GM18499 (cell line): ENCODE data around the gene MRPL55.
A peak's percentile ranks its signal among the peaks of the same experiment; 100 is the strongest.

Source experiments
- ATAC-seq: cut with Tn5 transposase; IDR thresholded peaks from one replicate; pipeline ENCODE4 v1.9.1; 2021; ENCODE audit warnings: moderate number of reproducible peaks; ENCODE audit not compliant: insufficient read depth, unreplicated experiment

The MRPL55 gene

DNA sequence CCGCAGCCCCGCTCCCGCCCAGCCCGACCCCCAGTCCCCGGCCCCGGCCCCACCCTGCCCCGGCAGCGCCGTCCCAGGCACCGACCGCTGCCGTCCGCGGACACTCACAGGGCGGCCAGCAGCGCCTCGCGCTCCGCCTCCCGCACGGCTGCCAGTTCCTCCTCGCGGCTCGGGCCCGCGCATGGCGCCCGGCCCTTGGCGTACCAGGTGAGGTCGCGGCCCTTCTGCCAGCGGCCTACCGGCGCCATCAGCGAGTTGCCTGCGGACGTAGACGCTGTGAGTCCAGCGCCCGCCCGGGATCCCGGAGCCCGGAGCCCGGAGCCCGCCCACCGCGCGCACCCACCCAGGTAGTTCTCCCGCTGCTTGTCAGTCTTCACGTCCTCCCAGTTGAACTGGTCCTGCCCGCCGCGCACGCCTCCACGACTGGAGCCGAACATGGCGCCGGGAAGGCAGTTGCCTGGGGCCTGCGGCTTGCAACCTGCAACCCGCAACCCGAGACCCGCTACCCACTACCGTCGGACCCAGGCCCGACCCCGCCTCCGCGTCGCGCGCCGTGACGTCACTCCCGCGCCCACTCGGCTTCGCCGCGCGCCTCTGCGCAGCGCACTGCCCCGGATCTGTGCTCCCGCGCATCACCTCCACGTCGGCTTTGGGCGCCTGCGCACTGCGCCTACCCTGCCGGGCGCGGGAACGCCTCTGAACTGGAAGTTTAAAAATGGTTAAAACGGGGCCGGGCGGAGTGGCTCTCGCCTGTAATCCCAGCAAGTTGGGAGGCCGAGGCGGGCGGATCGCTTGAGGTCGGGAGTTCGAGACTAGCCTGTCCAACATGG, 6.1 kb downstream of the MRPL55 start, which contains the start of gene C1orf35:
Gene C1orf35, minus strand, starts transcription at position 535 of the 830 bp plus-strand sequence. Its CDS starts 98 bp downstream, at position 437.
- peak; percentile 37 for ATAC-seq

DNA sequence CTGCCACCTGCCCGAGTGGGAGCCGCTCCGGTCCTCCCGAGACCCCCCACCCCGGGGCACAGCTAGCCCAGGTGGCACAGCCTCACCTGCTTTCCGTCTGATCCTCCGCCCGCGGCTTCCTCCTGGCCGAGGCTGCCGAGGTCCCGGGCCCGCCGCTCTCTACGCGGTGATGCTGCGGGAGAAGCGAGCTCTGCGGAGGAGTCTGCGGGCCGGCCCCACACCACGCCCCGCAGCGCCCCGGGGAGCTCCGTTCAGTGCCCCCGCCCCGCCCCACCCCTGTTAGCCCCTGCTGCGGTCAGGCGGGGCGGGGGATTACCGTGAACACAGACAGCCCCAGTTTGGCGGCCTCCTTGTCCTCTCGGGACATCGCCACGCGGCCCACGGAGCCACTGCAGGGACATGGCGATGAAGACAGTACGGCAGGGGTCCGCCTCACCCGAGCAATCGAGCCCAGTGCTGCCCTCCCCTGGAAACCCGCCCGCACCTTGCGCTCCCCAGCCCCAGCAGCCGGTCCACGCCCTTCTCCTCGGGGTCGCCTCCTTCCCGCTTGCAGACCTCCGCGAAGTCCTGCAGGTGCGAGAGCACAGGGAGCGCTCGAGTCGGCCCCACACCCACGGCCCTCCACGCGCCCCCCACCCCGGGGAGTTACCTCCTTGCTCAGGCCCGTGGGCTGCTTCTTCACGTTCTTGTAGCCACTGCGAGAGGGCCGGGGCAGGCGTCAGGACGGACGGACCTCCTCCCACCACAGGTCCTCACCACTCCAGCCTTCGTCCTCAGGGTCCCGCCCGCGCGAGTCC, 6.9 kb downstream of the MRPL55 start:
- peak; percentile 11 for ATAC-seq

DNA sequence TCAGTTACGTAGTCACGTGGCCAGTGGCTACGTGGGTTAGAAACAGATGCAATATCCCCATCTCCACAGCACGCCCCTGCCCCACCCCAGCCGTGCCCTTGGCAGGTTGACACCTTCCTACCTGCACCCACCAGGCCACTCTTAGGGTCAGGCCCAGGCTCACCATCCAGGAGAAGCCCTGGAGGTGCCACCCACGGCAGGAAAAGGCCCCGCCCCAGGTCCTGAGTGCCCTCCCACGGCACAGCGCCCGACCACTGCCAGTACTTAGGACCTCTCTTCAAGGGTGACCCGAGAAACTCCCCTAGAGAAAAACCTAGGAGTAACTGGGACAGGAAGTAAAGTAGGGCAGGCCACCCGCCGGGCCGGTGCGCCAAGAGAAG, 7.5 kb downstream of the MRPL55 start:
- no peak for ATAC-seq

DNA sequence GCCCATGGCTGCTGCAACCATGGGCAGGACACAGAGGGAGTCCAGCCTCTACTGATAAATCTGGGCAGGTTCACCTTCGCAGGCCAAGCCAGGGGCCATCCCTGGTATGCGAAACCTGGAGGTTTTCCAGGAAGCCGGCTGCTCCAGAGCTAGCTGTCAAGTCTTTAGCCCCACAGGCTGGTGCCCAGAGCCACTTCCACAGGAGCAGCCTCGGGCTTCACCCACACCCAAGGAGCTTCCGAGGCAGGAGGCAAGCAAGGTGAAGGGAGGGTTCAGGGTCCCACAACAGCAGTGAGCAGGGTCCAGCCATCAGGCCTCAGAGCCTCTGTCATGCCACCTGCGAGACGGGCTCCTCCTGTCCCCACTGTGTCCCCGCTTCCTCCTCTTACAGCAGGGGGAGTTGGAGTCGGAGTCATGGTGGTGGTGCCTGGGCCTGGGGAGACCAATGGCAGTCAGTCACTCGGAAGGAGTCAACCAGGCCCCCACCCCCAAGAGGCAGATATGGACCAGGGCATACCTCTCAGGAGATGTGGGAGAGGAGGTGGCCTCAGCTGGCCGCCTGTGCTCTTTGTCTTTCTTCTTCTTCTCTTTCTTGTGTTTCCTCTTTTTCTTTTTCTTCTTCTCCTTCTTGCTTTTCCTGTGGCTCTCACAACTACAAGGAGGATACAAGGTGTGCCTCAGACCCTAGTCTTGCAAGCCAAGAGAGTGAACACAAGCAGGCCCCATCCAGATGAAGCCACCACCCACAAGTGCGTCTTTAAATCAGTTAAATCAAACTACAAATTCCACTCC, 8.1 kb downstream of the MRPL55 start:
- ATAC-seq, result no peak

DNA sequence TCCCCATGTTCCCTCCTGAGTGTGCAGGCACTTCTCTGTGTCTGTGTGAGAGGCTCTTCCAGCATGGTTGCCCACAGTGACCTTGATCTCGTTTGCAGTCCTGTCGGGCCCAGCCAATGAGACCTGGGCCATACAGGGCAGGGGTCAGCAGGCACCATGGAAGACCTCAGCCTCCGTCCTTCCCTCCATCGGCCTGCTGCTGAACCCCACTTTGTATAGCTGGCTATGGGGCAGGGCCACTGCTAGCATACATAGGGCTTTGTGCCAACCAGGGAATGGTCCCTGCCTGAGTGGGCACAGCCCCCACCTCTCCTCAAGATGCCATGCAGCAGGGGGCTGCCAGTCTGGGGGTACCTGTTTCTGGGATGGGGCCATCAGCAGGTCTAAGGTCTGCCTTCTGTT, 9.8 kb downstream of the MRPL55 start:
- no peak for ATAC-seq

DNA sequence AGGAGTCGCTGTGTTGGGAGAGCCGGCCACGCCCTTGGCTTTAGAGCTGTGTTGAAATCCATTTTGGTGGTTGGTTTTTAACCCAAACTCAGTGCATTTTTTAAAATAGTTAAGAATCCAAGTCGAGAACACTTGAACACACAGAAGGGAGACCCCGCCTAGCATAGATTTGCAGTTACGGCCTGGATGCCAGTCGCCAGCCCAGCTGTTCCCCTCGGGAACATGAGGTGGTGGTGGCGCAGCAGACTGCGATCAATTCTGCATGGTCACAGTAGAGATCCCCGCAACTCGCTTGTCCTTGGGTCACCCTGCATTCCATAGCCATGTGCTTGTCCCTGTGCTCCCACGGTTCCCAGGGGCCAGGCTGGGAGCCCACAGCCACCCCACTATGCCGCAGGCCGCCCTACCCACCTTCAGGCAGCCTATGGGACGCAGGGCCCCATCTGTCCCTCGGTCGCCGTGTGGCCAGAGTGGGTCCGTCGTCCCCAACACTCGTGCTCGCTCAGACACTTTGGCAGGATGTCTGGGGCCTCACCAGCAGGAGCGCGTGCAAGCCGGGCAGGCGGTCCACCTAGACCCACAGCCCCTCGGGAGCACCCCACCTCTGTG, 10.7 kb downstream of the MRPL55 start:
- no peak for ATAC-seq

DNA sequence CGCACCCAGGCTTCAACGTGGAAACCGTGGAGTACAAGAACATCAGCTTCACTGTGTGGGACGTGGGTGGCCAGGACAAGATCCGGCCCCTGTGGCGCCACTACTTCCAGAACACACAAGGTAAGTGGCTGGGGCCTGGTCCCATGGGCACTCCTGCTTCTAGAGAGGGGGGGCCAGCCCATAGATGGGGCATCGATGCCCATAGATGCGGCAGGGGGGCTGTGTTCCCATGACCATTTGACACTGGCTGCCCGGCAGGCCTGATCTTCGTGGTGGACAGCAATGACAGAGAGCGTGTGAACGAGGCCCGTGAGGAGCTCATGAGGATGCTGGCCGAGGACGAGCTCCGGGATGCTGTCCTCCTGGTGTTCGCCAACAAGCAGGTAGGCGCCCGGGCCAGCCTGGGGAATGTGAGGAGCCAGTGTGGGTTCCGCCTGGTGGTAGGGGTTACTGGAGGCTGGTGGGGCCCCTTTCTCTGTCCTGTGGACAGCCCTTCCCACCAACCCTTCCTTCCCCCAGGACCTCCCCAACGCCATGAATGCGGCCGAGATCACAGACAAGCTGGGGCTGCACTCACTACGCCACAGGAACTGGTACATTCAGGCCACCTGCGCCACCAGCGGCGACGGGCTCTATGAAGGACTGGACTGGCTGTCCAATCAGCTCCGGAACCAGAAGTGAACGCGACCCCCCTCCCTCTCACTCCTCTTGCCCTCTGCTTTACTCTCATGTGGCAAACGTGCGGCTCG, 11.6 kb downstream of the MRPL55 start:
- no peak for ATAC-seq

DNA sequence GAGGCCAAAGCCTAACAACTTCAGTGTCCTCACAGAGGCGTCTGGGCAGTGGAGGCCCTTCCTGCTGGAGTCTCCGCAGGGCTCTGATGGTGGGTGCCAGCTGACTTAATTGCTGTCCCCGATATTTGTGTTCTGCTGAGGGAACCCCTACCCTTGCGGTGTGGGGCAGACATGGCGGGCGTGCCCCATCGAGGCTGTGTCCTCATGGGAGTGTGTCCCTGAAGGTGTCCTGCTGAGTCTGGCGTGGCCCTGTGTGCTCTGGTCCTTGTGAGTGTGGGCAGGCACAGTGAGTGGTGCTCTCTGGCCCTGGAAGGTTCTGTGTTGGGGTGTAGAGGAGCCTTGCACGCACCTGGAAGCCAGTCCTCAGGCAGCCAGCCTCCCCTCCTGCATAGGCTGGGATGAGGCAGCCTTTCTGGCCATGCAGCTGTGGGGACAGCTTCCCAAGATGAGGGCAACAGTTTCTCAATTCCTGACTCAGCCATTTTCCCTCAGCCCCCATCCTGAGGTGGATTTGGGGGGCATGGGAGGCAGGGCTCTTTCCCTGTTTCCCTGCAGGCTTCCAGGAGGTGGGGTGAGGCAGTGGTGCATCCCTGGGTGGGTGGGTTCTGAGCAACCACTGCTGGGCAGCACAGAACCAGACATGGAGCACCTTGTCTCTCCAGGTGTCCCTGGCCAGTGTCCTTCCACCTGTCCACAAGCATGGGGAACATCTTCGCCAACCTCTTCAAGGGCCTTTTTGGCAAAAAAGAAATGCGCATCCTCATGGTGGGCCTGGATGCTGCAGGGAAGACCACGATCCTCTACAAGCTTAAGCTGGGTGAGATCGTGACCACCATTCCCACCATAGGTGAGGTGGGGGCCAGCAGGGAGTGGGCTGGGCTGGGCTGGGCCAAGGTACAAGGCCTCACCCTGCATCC, 12.4 kb downstream of the MRPL55 start:
- no peak for ATAC-seq

DNA sequence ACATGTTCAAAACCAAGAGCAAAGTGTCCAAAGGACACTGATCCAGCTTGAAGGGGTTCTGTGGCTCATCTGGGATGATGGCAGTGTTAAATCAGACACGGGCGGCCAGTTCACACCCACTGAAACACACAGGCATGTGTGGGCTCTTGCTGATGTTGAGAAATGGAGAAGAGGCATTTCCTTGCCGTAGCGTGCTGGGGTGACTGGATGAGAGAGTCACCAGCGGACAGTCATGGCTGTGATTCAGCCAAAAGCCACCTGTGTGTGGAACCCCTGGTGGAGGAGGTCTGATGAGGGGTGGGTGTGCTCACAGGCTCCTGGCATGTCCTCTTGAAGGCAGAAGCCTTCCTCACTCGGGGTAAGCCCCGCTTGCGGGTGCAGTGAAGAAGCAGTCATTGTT, 13.2 kb downstream of the MRPL55 start:
- no peak for ATAC-seq

DNA sequence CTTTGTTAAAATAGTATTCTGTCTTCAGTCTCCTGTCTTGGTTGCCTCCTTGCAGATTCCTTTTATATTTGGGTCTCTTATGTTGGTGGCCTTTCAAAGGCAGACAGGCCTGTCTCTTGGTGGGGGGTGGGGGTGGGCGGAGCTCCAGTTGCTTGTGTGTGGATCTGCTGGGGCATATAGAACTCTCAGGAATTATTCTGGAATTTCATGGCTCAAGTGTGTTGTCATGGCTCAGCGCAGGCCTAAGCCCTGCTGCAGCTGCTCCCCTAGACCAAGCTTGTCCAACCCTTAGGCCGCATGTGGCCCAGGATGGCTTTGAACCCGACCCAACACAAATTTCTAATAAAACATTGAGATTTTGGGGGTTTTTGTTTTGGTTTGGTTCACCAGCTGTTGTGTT, 13.9 kb downstream of the MRPL55 start:
- no peak for ATAC-seq

DNA sequence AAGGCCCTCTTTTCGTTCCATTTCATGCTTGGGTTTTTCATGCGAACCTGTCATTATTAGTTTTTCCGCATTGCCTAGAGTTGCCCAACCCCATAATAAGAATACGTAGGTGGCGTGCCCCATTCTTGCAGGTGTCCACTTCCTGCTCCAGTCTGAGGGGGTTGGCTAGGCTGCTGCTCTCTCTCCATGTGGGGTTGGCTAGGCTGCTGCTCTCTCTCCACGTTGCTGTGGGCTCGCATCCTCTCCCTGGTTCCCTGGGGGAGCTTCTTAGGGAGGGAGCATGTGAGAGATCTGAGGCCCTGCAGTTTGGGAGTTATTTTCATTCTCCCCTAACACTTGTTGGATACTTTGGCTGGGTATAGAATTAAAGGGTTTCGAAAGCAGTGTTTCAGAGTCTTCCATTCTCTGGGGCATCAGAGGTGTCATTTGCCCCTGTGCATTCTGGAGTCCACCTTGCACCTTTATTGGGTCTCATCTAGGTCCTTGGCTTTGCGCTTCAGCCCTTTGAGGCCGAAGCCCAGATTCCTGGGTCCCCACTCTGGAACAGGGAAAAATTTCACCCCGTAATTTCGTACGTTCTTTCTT, 14.6 kb downstream of the MRPL55 start:
- no peak for ATAC-seq

DNA sequence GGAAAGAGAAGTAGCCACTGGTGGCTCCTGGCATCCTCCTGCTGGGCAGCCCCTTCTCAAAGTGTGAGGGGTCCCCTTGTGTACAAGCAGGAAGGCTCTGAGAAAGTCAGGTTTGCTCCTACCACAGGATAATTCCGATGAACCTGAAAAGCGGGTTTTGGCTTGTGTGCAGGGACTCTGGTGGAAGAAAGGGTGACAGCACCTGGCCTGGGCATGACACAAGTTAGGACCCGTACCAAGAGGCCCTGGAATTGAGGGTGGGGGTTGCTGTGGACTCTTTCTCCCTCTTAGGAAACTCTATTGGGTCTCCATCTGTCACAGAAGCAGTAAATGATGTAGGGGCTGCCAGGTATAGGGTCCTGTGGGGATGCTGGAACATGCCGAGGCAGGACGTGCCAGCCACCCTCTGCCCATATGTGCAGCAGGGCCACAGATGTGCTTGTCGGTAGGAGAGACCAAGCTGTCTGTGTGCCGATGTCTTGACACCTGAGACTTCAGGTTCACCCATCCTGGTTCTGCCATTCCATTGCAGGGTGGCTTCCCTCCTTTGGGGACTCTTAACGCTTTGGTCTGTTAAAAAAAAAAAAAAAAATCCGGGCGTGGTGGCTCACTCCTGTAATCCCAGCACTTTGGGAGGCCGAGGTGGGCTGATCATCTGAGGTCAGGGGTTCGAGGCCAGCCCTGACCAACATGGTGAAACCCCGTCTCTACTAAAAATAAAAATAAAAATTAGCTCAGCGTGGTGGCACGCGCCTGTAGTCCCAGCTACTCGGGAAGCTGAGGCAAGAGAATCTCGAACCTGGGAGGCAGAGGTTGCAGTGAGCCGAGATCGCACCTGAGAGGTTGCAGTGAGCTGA, 15.8 kb downstream of the MRPL55 start:
- no peak for ATAC-seq

DNA sequence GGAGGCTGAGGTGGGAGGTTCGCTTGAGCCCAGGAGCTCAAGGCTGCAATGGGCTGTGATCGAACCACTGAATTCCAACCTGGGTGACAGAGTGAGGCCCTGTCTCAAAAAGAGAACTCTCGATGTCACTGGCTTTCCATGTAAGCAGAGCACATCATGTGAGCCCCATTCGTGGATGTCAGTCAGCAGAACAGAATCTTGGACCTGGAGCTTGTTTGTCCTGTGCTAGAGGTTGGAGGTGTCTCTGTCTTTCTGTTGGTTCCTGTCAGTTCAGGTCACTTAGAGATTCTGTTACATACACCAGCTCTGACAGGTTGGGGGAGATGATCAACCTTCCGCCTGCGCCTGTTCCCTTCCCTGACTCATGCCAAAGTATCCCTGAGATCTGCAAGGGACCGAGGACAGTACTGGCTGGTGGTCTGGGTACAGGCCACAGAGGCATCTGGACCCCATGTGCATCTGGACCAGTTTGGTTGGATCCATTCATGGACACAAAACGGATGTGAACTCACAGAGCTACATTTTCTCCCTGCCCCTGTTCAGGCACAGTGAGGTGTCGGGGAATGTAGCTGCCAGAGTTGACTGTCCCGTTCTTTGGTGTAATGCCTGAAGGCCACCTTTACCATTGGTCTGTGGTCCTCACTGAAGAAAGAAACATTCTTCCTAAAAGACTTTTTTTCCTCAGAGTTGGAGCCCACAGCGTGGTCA, 16.6 kb downstream of the MRPL55 start:
- ATAC-seq, result no peak

DNA sequence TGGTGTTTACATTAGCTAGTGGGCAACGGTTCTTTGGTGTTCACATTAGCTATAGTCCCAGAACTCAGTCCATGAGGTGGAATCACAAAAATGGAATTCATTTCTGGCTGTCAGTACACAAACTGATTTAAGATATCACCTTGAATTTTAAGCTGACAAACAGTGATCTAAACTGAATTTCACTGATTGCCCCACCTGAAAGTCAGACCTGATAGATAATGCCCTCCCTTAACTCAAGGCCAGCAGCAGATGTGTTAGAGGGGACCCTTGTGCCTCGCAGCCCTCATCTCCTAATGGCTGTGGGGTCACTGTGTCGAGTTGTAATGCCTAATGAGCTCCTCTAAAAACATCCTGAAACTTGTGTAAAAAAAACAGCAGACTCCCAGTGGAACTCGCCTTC, 18.0 kb downstream of the MRPL55 start:
- ATAC-seq, result no peak

DNA sequence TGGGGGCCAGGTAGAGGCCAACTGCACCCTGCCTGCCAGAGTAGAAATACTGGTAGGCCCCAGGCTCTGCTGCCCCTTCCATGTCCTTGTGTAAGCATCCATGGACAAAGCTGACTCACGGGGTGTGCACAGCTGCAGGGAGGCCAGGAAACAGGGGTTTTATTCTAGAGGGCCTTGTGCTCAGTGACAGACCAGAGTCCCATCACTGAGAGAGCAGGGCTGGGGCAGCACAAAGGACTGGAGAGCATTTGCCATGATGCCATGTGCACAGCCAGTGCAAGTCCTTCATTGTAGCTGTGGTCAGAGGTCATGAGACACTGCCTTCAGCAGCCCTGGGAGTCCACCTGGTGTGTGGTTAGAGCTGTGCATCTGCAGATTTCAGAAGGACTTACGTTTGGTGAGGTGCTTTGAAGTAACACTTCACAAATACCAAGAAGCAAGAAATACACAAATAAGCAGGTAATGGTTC, 18.5 kb downstream of the MRPL55 start:
- no peak for ATAC-seq

DNA sequence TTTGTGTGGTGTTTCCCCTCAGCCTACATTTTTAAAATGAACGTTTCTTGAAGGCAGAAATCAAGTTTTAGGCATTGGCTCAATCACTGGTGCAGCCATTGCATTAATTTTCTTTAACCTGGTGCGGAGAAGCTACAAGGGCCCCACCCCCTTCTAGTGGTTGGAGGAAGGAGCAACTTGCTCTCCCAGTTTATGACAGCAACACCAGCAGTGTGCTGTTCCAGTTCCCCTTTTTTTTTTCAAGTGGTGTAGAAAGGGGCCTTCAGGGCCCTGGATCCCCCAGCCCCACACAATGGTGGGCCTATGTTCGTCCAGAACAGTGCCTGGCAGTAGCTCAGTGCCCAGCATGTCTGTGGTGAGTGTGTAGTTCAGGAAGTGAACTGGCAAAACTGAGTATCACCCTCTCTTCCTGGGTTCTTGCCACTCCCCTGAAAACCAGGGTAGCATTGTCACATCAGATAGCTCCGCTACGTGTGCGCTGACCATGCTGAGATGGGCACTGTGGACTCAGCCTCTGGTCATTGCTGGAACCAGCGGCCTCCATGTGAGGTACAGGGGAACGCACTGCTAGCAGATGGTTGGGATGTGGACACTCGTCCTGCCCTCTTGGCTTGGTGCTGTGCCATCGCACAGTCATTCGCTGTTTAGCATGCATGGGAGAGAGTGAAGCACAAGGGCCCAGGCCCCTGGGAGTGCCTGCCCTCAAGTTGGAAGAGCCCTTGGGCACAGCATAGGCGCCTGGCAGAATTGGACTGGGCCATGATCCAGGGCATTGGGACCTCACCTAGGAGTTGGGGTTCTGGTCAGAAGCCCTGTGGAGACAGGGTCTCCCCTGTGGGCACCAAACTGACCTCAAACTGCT, 19.3 kb downstream of the MRPL55 start:
- ATAC-seq, result no peak
